BJ (cell line): ENCODE data around the gene SNX20. TPM values are rescaled to one million over a fixed set of nuclear protein-coding genes. Genes with fewer than 3 reads are reported as not detected.

Experiments used
- CTCF ChIA-PET: fragments of 350-600 bp; formaldehyde crosslinking; extraction: SDS; loops from one replicate; lab custom pipeline; 2021; ENCODE audit warnings: antibody characterized with exemption, inconsistent platforms; lab: Yijun Ruan, JAX
- POLR2A ChIA-PET: fragments of 300-600 bp; sonication (Branson Sonifier 250); formaldehyde crosslinking; extraction: SDS; loops from one replicate; lab custom pipeline; 2021; ENCODE audit warnings: antibody characterized with exemption; lab: Charles Lee
- DNase-seq: peaks from one replicate; pipeline ENCODE4 v3.0.0-alpha.2; 2011; ENCODE audit warnings: low read depth
- H3K27me3 ChIP-seq: 2 replicates; pipeline ENCODE4 v1.6.0; 2011; ENCODE audit warnings: low read length; ENCODE audit not compliant: control insufficient read depth, insufficient read depth
- H3K36me3 ChIP-seq: 2 replicates; pipeline ENCODE4 v1.5.1; 2011; ENCODE audit warnings: low read length; ENCODE audit not compliant: control insufficient read depth, insufficient read depth
- H3K4me3 ChIP-seq: 2 replicates; pipeline ENCODE4 v1.5.1; 2011; ENCODE audit warnings: low read depth, mild to moderate bottlenecking, control low read depth, low read length
- CTCF ChIP-seq: IDR thresholded peaks from 2 replicates; pipeline ENCODE4 v1.5.1; 2011; ENCODE audit warnings: low read depth, mild to moderate bottlenecking, control low read depth, inconsistent platforms, low read length, moderate library complexity; ENCODE audit not compliant: insufficient read depth
- polyA plus RNA-seq: library from polyadenylated mRNA; depleted of rRNA; stranded (reverse); fragments of >200 nt; gene quantifications from 2 replicates; pipeline ENCODE4 v1.2.3, GENCODE V29; 2011

The SNX20 gene
- polyA plus RNA-seq, 1 experiment = not detected

DNA sequence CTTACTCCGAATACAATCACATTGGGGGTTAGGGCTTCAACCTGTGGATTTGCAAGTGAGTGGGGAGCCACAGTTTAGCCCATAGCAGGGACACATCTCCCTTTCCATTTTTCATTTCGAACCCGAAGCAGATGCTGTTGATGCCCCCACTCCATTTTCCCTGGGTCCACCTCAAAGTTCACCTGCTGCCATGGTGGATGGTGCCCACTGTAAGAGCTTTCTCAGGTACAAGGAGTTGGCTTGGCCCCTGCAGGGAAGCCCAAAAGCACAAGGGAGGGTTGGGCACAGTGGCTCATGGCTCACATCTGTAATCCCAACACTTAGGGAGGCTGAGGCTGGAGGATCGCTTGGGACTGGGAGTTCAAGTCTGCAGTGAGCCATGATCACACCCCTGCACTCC, 51.8 kb downstream of the SNX20 start:
- CTCF ChIA-PET = interaction anchor here (1.2 kb wide), 2 partner anchors 13 to 35 kb away, joined by 3 read pairs; no protein-coding TSS in a partner anchor
- POLR2A ChIA-PET = no interaction called here
- H3K4me3 ChIP-seq = no peak overlapping the region
- TF ChIP-seq CTCF = no peak
- H3K27me3 ChIP-seq = no peaks in the 10 kb centered on the region
- H3K36me3 ChIP-seq = no peaks in the 10 kb centered on the region
- DNase-seq = no peak

DNA sequence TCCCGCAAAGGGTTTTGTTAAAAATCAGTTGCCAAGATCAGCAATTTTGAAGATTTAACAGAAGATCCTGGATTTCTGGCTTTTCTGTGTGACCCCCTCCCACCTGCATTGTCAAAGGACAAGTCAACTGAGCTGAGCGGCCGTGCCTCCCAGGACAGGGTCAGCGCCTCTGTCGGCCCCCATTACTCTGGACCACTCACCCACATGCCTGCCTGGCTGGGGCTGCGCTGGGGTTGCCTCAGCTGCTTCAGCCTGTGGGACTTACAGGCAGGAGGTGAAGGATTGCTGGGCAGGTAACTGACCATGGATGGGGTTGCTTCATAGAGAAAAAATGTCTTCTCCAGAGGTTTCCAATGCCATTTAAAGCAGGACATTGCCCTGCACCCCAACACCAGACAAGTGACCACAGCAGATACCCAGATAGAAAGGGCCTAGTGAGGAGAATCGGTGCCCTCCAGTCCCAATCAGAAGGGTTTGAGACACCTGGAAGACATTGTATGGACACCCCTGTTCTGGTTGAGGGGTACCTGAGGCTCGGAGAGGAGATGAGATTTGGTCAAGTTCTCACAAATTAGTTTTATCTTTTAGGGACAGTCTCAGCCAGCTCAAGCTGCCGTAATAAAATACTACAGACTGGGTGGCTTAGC, 52.8 kb downstream of the SNX20 start:
- Histone ChIP-seq H3K27me3 (no peaks in the 10 kb centered on the region), H3K4me3 (no peak overlapping the region), H3K36me3 (no peaks in the 10 kb centered on the region)
- DNase-seq = no peak
- no peak for TF ChIP-seq CTCF
- CTCF ChIA-PET = interaction anchor here (0.9 to 1.7 kb wide), 9 partner anchors 9 to 259 kb away, joined by 3 to 7 read pairs (median 4); no protein-coding TSS in a partner anchor
- POLR2A ChIA-PET = no interaction called here

DNA sequence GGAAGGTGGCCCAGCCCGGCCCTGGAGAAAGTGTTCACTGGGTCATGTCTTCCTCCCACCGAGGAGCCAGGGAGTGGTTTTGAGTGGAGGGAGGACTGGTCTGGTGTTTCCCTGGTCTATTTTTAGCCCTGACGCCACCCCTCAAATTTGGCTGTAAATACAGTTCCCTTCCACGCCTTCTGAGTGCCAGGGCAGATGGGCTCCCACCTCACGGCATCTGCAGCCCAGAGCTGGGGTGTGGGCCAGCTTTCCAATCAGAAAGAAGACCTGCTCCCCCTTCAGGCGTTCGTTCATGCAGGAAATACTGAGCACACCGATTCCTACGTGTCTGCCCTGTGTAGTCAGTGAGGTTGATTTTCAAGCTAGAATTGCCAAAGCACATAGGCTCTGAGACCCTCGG, 53.7 kb downstream of the SNX20 start:
- ChIA-PET POLR2A (no interaction called here), CTCF (interaction anchor here (0.7 to 1.7 kb wide), 11 partner anchors 8 to 258 kb away, joined by 3 to 7 read pairs (median 4); no protein-coding TSS in a partner anchor)
- no peaks in the 10 kb centered on the region for H3K27me3 ChIP-seq
- no peaks in the 10 kb centered on the region for H3K36me3 ChIP-seq
- no peak overlapping the region for H3K4me3 ChIP-seq
- no peak for DNase-seq
- peak; percentile 54 for TF ChIP-seq CTCF

- Histone ChIP-seq H3K27me3 (no peaks in the 10 kb centered on the region), H3K4me3 (no peak overlapping the region), H3K36me3 (no peaks in the 10 kb centered on the region)
- ChIA-PET CTCF (interaction anchor here (0.7 to 1.7 kb wide), 11 partner anchors 8 to 258 kb away, joined by 3 to 7 read pairs (median 4); no protein-coding TSS in a partner anchor), POLR2A (no interaction called here)
- TF ChIP-seq CTCF = no peak
- no peak for DNase-seq
These were observed 54.2 kb downstream of the SNX20 start for GRCh38 chr16:50626868-50627267.

- CTCF ChIA-PET = interaction anchor here (0.7 kb wide), 1 partner anchor 12 kb away, joined by 3 read pairs; no protein-coding TSS in a partner anchor
- no peaks in the 10 kb centered on the region for H3K27me3 ChIP-seq
- no peak for DNase-seq
- POLR2A ChIA-PET = no interaction called here
- no peaks in the 10 kb centered on the region for H3K36me3 ChIP-seq
- no peak overlapping the region for H3K4me3 ChIP-seq
- TF ChIP-seq CTCF = no peak
These were observed 55.7 kb downstream of the SNX20 start for GRCh38 chr16:50625374-50625773.
